Dedifferentiated amniotic fluid mesenchymal stem cell (primary cell): ENCODE data around the gene CCDC182.

Experiments
- DNase-seq: peaks from one replicate; pipeline ENCODE4 v3.0.0-alpha.2; 2016; ENCODE audit errors: extremely low spot score

Gene CCDC182

GRCh38 chr17:57697891-57698711, 47.0 kb downstream of the CCDC182 start:
- no peak for DNase-seq

- DNase-seq: no peak
Measured at GRCh38 chr17:57697197-57697596, 47.9 kb downstream of the CCDC182 start.

- DNase-seq: no peak
Measured at GRCh38 chr17:57696050-57696449, 49.0 kb downstream of the CCDC182 start.
